ENCODE measurements around the gene TMEM107.

DNA sequence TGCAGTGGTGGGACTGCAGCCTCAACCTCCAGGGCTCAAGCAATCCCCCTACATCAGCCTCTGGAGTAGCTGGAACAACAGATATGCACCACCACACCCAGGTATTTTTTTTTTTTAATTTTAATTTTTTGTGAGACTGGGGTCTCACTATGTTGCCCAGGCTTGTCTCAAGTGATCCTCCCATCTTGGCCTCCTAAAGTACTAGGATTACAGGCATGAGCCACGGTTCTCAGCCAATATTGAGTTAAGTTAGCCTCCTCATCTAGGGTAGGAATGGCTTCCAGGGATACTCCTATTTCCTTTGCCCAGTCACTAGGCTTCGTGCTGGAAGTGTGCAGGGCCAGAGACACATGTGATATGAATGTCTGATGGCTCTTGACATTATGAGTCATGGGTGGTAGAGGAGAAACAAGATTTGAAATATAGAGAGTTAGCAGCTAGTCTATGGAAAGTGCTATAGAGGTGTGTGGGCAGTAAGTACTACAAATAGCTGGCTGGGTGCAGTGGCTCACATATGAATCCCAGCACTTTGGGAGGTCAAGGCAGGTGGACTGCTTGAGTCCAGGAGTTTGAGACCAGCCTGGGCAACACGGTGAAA, 44.2 kb downstream of the TMEM107 start:
- no peak for TF ChIP-seq EZH2 (IDR thresholded peaks at IDR 0.05; ENCODE audit: low read length, missing control alignments)
- TF ChIP-seq, protein P1, sequence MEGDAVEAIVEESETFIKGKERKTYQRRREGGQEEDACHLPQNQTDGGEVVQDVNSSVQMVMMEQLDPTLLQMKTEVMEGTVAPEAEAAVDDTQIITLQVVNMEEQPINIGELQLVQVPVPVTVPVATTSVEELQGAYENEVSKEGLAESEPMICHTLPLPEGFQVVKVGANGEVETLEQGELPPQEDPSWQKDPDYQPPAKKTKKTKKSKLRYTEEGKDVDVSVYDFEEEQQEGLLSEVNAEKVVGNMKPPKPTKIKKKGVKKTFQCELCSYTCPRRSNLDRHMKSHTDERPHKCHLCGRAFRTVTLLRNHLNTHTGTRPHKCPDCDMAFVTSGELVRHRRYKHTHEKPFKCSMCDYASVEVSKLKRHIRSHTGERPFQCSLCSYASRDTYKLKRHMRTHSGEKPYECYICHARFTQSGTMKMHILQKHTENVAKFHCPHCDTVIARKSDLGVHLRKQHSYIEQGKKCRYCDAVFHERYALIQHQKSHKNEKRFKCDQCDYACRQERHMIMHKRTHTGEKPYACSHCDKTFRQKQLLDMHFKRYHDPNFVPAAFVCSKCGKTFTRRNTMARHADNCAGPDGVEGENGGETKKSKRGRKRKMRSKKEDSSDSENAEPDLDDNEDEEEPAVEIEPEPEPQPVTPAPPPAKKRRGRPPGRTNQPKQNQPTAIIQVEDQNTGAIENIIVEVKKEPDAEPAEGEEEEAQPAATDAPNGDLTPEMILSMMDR (conservative IDR thresholded peaks at IDR 0.05 in 1 of 2, IDR thresholded peaks at IDR 0.05 in 1 of 2; ENCODE audit: low read depth in 1 of 2, low read length in 2 of 2): no peak

All from fibroblast of lung (primary cell).